GM10847 (cell line): Measurements from ENCODE around the gene TCF4.

ENCODE experiments used
- POLR2A ChIP-seq: IDR thresholded peaks from 2 replicates; pipeline ENCODE4 v1.6.1; 2011; ENCODE audit not compliant: insufficient read length; ENCODE audit errors: extremely low read depth

TCF4 gene

GRCh38 chr18:55345103-55345950 is 242.7 kb downstream of the TCF4 start:
- TF ChIP-seq POLR2A = no peak

- no peak for TF ChIP-seq POLR2A
Measured at GRCh38 chr18:55343396-55344073, 244.5 kb downstream of the TCF4 start.

GRCh38 chr18:55340998-55341397 is 247.0 kb downstream of the TCF4 start:
- TF ChIP-seq POLR2A = no peak

GRCh38 chr18:55339990-55340389 is 248.0 kb downstream of the TCF4 start:
- no peak for TF ChIP-seq POLR2A

DNA sequence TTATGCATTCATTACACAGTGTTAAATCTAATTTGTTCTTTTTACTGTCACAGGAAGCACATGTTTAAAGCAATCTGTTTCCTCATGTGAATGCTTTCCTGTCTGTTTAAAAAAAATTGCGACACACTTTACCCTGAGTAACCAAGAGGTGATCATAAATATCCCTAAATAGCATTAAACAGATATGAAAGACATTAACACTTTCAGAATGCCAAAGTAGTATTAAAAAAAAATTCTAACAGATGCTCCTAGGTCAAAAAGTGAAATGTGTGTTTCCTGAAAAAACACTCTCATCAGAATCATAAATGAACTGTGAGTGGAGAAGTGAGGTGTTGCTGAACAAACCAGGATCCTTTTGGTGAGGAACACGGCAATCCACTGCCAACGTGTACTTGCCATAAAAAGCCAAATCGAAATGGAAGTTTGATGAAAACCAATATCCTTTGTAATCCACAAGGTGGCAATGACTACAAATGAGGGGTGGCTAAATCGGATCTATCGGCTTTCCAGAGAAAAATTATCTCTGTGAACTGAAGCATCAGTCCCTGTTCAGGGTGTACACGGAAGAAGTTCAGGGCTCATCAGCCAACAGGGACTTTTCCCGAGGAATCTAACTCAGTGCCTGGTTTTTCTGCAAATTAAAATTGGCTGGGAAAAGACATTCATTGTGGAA is 248.9 kb downstream of the TCF4 start:
- TF ChIP-seq POLR2A = no peak

GRCh38 chr18:55337908-55338521 is 250.0 kb downstream of the TCF4 start:
- TF ChIP-seq POLR2A = no peak

- no peak for TF ChIP-seq POLR2A
Measured at GRCh38 chr18:55337138-55337537, 250.9 kb downstream of the TCF4 start.

- no peak for TF ChIP-seq POLR2A
Measured at GRCh38 chr18:55336438-55337100, 251.4 kb downstream of the TCF4 start.

- no peak for TF ChIP-seq POLR2A
Measured at GRCh38 chr18:55334875-55335274, 253.1 kb downstream of the TCF4 start.

DNA sequence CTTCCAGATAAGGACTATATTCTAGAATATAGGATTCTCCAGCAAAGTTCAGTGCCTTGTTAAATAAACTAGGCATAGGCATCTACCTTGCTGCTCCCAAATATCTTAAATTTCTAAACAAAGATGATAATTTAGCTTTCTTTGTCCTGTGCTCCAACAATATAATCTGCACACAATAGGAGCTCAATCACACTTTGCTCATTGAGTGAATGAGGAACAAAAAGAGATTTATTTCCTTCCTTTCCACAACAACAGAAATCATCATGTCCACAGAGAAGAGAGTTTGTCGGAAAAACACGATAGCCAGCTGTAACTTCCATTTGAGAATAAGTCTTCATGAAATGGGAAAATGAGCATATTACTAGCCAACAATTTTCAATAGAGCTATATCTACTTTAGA is 256.7 kb downstream of the TCF4 start:
- no peak for TF ChIP-seq POLR2A

DNA sequence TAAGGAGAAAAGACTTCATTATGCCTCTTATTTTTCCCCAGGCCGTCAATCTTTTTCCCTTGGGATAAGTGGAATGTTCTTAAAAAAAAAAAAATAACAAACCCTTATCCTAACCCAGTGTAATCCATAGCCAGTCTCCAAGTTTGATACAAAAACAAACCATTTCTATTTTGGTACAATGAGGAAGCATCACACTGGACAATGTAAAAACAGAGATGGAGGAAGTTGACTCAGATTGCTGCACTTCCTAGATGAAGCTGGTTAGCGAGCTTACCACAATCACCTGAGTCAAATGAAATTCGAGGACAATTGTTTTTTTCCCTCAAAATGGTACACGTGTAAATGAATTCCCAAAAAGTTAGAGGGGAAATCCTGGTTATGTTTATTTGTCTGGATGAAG is 259.7 kb downstream of the TCF4 start:
- TF ChIP-seq POLR2A = no peak

- TF ChIP-seq POLR2A = no peak
Measured at GRCh38 chr18:55327454-55327853, 260.5 kb downstream of the TCF4 start.

- no peak for TF ChIP-seq POLR2A
Measured at GRCh38 chr18:55326134-55326533, 261.9 kb downstream of the TCF4 start.

DNA sequence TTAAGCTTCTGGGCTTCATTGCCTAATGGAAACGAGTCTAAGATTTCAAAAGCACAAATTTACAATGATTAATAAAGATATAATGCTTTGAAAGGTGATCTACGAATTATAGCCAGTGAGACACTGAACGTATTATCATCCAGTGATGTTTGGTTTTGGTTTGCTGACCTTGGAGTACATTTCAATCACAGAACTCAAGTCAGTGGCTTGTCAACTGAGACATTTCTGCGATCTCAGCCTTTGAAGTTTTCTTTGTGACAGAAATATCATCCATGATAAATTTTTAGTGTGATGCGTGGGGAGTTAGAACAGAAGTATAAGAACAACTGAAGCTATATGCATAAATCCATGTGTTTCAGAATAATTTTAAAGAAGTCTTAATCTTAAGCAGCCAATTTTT is 263.8 kb downstream of the TCF4 start:
- TF ChIP-seq POLR2A = no peak
